HG03196 (cell line): Measurements from ENCODE around the gene GTPBP3.
"Not testable (repeated sequence)": the region's sequence is repeated elsewhere in the genome, so short reads cannot be mapped to it uniquely, and the experiment has no call there.

ENCODE experiments used
- ATAC-seq: cut with Tn5 transposase; IDR thresholded peaks from one replicate; pipeline ENCODE4 v1.9.1; 2021; ENCODE audit not compliant: unreplicated experiment

GTPBP3 gene

DNA sequence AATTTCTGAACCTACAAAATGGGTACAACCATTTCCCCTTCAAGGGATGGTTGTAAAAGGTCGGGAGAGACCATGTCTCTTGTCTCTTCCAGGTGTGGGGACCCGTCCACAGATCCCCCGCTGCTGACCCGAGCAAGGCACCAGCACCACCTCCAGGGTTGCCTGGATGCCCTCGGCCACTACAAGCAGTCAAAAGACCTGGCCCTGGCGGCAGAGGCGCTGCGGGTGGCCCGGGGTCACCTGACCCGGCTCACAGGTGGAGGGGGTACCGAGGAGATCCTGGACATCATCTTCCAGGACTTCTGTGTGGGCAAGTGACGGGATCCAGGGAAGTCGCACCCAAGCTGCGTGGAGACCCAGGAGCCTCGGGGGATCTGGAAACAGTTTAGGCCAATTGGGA, 4.0 kb downstream of the GTPBP3 start:
- no peak for ATAC-seq

DNA sequence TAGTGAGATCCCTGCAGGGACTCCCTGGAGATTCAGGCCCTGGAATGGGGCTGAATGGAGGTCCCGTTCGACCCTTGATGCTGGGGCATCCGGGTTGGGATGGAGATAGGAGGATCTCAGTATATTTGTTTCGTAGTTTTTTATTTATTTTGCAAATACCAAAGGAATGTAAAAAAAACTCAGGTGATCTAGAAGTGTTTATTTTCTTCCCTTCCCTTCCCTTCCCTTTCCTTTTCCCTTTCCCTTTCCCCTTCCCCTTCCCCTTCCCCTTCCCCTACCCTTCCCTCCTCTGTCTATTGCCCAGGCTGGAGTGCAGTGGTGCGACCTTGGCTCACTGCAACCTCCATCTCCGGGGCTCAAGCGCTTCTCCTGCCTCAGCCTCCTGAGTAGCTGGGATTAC, 4.5 kb downstream of the GTPBP3 start:
- ATAC-seq: no peak

DNA sequence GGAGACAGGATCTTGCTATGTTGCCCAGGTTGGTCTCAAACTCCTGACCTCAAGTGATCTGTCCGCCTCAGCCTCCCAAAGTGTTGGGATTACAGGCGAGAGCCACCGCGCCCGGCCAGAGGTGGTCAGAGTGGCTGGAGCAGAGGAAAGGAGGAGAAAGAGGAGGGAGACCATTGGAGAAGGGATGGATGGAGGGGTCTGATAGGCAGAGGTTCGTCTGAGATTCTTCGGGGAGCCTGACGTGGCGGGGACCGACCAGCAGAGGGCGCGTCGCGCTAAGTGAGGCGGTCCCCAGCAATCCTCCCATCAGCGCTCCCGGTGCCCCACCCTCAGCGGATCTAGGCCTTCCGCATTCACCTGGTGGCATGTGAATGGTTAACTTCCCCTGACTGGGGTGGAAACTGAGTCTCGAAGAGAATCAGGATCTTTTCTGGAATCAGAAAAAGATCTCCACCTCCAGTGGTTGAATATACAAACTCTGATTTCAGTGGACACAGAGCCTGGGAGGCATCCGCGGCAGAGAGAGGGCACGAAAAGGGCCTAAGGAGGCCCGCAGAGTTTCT, 8.8 kb downstream of the GTPBP3 start:
- no peak for ATAC-seq

DNA sequence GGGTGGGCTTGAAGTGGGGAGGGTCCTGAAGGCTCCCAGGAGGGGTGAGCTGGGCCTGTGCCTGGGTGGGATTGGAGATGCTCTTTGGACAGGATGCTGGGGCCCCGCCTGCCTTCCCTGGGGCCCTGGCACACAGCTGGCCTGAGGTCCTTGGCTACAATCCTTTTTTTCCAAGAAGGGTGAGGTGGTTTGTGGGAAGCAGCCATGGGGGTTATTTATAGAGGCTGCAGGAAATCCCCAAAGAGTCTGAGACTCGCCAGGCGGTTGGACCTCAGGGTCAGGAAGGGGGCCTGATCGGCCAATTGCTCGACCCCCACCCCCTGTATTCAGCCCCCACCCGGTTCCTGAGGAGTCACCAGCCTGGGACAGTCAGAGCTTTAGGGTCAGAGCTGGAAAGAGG, 10.0 kb downstream of the GTPBP3 start:
- ATAC-seq: no peak

DNA sequence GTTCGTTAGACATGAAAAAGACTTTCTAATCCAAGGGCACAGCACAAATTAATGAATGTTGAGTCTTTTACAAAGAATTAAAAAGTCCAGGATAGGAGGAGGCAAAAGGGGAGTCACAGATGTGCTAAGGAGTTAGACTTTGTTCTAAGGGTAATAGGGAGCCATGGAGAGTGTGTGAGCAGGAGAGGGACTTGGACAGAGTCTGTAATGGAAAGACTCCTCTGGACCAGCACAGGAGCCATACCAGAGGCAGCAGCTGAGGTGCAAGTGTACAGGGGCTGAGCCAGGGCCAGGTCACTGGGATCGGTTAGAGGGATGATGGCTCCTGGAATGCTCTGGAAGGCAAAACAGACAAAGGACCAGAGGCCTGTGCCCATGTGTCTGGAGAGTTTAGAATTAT, 10.5 kb downstream of the GTPBP3 start:
- no peak for ATAC-seq

DNA sequence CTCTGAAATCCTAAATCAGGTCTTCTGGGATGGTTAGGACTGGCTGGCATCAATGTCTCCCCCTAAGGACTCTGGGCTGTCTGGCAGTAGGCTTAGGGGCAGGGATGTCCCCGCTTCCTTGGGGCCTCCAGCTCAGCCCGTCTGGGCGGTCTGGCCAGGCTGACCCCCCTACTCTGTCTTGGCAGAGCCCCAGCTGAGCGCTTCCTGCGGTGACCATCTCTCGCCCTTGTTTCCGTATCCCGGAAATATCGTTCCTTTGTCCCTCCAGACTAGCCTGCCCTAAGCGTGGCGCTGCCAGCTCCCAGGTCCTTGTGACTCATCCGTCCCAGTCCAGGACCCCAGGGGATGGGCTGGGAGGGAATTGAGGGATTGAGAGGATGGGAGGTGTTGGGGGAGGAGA, 11.3 kb downstream of the GTPBP3 start:
- ATAC-seq: no peak

DNA sequence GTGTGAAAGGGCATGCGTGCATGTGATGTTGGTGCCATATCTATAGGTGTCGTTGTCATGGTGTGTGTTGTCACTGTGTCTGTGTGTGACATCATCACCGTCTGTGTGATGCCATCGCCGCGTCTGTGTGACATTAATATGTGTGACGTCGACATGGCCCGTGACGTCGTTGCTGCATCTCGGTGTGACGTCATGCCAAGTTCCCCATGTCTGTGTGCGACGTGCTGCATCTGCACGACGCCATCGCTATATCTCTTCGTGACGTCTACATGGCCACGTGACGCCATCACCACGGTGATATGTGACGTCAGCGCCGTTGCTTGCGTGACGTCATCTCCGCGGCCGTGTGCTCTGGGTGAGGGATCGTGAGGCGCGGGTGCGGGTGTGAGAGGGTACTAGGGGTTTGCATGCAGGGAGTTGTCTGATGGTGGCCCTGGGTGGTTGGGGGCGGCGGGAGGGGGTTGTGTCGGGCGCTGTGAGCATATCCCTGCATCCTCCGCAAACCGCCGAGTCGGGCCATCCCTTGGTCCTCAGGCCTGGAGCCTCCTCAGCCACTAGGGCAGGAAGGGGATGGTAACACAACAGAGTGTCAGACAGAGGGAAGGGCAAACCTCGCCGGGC, 14.6 kb downstream of the GTPBP3 start:
- no peak for ATAC-seq

DNA sequence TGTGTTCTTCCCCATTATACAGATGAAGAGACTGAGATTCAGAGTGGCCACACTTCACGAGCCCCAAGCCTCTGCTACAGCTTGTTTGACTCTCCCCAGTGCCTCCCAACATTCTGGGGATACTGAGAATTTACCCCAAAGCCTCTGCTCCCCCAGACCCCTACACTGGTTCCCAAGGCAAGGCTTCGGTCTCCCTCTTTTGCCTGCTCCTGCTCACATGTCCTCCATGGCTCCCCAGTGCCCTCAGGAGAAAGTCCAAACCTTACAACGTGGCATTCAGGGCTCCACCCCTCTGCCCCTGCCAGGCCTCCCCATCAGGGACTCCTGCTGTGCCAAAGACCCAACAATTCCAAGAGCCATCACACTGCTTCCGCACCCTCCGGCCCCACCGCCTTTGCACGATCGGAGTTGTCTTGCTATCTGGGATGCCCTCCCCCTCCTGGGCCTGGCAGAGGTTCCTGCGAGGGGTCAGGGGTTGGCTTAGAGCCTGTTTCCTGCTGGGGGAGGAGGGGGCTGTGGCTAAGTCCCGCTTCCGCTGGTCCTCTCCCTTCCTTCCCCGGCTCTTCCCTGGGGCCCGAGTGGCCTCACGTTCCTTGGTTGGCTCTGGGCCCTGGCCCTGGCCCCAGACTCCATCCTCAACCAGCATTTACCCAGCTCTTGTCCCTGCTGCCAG, 15.4 kb downstream of the GTPBP3 start:
- ATAC-seq: no peak

DNA sequence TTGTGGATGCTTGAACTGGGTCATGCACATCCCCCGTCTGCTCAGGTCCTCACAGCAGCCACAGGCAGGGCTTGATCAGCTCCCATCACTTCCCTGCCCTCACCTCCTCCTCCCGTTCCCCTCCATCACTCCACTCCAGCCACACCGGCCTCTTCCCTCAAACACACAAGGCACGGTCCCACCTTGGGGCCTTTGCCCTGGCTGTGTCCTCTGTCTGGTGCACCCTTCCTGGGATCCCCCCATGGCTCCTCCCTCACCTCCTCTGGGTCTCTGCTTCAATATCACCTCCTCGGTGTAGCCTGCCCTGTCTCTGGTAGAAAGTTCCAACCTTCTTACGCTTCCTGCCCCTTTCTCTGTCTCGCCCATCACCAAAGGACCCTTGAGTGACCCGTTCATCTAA, 16.0 kb downstream of the GTPBP3 start:
- ATAC-seq: no peak

DNA sequence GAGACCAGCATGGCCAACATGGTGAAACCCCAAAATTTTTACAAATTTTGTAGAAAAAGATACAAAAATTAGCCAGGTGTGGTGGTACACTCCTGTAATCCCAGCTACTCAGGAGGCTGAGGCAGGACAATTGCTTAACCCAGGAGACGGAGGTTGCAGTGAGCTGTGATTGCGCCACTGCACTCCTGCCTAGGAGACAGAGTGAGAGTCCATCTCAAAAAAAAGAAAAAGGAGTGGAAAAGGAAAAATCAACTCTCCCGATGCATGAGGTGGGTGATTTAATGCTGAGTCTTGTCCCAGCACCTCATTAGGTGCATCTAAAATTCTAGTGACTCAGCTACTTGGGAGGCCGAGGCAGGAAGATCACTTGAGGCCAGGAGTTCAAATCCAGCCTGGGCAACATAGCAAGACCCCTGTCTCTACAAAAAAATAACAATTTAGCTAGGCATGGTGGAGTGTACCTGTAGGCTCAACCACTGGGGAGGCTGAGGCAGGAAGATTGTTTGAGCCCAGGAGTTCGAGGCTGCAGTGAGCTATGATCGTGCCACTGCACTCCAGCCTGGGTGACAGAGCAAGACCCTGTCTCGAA, 19.8 kb downstream of the GTPBP3 start:
- no peak for ATAC-seq

DNA sequence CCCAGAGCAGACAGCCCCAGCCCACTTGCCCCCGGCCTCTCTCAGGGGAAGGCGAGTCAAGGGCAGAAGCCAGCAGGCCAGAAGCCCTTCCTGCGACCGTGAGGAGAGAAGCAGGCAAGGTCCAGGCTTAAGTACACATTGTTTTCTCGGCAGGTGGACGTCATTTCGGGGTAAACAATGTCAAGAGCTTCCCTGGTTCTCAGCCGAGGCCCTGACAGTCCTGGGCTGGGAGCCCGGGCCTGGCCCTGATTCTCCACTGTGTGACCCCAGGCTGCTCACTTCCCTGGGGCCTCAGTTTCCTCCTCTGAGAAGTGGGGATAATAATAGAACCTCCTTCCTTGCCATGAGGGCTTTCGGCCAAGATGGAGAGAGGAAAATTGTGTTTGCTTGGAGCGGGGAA, 20.4 kb downstream of the GTPBP3 start:
- ATAC-seq: no peak

DNA sequence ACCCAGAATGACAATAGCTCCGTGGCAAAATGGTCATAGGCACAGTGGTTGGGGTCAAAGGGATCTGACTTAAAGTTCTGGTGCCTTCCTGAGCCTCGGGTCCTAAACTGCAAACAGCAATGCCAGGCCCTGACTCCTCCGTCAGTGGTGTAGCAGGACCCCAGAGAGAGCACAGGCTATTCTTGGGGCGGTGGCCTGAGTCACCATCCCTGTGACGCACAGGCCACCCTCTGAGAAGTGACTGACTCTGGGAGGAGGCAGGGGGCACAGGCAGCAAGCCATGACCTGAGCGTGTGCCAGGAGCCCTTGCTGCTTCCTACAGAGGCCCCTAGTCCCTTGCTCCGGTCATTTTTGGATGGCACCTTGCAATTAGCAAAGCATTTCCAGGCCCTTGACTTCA, 21.0 kb downstream of the GTPBP3 start:
- no peak for ATAC-seq

DNA sequence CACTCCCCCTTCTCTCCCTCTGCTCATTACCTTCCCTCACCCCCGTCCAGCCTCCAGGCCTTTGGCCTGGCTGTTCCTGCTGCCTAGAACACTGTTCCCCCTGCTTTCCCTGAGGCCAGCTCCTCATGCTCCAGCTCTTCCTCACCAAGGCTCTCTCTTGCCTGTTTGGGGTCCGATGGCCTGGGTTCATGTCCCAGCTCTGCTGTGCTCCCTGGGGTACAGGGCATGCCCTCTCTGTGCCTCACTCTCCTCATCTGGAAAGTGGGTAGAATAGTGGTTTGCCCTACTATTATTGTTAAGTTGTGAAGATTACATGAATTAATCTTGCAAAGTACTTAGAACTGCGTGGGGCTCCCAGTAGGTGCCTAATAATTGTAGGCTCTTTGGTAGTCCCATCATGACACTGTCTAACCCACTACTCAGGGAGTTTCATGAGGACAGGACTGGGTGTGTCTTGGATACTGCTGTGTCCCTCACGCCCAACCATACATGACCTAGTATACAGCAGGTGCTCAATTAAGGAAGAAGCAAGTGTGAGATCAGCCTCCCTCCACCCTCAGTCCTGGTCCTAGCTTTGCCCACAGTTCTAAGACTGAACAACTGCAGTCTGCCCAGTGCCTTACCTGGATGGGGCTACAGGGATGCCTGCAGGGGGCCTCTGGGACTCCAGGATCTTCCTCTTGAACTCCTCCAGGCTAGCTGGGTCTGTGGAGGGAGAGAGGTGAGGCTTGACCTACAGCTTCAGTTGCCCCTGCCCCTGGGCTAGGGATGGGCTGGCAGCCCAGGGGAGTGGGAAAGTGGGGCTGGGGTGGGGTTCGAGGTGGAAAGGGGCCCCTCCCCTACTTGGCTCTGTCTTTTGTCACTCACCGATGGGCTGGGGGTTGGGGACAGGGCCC, 22.8 kb downstream of the GTPBP3 start:
- no peak for ATAC-seq

DNA sequence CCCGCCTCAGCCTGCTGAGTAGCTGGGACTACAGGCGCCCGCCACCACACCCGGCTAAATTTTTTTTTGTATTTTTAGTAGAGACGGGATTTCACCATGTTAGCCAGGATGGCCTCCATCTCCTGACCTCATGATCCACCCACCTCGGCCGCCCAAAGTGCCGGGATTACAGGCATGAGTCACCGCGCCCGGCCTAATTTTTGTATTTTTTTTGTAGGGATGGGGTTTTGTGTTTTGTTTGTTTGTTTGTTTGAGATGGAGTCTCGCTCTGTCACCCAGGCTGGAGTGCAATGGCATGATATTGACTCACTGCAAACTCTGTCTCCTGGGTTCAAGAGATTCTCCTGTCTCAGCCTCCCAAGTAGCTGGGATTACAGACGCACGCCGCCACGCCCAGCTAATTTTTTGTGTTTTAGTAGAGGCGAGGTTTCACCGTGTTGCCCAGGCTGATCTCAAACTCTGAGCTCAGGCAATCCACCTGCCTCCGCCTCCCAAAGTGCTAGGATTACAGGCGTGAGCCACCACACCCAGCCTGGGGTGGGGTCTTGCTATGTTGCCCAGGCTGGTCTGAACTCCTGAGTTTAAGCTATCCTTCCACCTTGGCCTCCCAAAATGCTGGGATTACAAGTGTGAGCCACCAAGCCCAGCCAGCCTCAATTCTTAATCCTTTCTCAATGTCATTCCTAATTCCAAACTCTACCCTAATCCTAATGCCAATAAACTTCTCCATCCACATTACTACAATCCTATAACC, 26.7 kb downstream of the GTPBP3 start:
- not testable (repeated sequence) for ATAC-seq

DNA sequence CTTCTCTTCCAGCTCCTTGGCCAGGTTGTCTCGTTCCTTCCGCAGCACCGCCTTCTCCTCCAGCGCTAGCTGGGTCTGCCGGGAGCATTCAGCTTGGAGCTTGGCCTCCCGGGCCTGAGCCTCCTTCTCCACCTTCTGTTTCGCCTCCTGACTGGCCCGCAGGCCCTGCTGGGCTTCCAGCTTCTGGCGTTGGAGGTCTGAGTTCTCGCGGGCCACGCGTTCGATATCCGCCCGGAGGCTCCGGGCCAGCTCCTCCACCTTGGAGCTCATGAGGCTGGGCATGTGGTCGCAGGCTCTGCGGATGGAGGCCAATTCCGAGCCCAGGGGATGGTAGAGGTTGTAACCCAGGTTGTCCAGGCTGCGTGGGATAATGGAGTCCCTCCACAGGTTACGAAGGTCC, 28.0 kb downstream of the GTPBP3 start:
- no peak for ATAC-seq

DNA sequence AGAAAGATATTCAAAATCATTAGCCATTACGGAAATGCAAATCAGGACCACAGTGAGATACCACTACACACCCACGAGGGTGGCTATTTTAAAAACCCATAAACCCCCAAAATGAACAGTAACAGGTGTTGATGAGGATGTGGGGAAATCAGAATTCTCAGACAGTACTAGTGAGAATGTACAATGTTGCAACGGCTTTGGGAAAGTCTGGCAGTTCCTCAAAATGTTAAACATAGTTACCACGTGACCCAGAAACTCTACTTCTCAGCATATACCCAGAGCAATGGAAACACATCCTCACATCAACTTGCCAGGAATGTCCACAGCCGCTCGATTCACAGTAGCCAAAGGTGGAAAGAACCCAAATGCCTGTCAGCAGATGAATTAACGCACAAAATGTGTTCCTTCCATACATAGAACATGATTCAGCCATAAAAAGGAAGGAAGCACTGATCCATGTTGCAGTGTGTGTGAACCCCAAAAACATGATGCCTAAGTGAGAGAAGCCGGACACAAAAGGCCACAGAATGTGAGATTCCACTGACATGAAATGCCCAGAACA, 32.8 kb downstream of the GTPBP3 start:
- ATAC-seq: peak; percentile 87

DNA sequence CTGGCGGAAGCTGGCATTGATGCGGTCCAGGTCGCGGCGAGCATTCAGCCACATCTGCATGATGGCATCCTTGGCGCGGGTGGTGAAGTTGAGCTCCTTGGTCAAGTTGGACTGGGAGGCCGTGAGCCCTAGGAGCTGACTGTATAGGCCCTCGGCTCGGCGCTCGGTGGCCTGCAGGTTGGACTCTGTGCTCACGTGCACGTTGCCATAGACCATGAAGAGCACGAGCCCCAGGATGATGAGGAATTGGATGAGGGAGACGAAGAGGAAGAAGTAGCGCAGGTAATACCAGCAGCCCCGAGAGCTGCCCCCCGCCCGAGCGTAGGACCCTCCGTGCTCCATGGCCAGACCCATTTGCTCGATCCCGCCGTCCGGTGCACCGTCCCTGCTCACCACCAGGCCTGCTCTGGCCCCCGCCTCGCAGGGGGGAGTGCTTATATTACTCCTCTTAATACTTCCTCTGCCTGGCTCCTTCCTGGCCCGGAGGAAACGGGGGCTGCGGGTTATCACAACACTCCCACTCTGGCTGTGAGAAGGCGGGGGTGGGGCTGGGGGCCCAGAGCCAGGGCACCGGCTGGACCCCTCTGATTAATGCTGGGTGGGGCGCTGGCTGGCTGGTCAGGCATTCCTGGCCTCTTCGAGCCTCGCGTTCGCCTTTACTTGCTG, 39.7 kb downstream of the GTPBP3 start, which contains the start of gene PLVAP:
PLVAP (minus strand) TSS at position 408 of the 666 bp plus-strand sequence; CDS start at position 354, 54 bp downstream.
- no peak for ATAC-seq

DNA sequence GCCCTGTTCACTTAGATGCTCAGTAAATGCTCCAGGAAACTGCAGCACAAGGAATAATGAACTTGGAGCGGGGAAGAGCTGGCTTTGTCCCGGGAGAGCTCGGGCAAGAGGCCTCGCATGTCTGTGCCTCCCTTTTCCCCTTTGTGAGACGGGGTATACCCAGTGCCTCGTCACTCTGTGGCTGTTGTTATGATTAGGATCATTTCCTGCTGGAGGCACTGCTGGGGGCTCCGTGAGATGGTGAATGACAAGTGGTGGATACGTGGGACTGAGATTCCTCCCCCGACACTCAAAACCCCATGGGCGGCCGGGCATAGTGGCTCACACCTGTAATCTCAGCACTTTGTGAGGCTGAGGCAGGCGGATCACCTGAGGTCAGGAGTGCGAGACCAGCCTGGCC, 40.9 kb downstream of the GTPBP3 start:
- ATAC-seq: no peak

DNA sequence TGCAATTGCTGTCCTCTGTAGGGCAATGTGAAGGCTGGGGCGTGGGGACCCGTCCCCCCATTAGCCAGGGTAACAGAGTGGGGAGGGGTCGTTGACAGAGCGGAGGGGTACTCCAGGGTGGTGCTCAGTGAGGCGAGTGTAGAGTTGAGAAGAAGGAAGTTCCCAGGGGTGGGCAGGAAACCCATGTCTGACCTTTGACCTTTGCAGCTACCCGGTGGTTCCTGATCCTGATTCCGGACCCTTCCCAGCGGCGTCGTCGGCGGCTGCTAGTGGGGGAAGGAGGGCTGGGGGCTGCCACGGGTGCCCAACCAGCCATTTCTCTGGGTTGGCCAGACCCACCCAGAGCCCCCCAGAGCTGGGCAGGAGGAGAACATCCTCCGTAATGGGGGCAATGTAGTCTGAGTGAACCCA, 41.9 kb downstream of the GTPBP3 start:
- ATAC-seq: no peak
